Limb (tissue), 2 donors: ENCODE measurements around the gene CAVIN1.
"Not testable (repeated sequence)": the region's sequence is repeated elsewhere in the genome, so short reads cannot be mapped to it uniquely, and the experiment has no call there.

Experiments used
- DNase-seq, 2 donors: peaks; one replicate each; pipeline ENCODE4 v3.0.0-alpha.2; 2016; ENCODE audit errors: extremely low spot score in 2 of 2

Gene CAVIN1

DNA sequence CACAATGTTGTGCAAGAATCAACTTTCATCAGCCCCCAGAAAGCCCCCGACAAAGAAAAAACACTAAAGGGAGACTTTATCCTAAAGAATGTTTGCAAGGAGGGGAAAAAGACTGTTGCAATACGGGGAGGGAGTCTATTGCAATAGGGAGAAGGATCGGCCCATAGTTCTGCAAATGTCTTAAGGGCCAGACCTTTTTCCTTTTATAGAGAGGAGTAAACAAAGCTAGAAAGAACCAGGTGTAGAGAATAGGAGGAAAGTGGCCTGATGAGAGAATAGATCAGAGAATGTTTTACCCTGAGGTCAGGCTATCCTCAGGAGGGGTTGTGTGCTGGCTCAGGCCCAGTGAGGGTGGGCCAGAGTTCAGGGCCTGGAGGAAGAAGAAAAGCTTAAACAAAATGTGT lies 8.7 kb upstream of the CAVIN1 start:
- DNase-seq: no peak

DNA sequence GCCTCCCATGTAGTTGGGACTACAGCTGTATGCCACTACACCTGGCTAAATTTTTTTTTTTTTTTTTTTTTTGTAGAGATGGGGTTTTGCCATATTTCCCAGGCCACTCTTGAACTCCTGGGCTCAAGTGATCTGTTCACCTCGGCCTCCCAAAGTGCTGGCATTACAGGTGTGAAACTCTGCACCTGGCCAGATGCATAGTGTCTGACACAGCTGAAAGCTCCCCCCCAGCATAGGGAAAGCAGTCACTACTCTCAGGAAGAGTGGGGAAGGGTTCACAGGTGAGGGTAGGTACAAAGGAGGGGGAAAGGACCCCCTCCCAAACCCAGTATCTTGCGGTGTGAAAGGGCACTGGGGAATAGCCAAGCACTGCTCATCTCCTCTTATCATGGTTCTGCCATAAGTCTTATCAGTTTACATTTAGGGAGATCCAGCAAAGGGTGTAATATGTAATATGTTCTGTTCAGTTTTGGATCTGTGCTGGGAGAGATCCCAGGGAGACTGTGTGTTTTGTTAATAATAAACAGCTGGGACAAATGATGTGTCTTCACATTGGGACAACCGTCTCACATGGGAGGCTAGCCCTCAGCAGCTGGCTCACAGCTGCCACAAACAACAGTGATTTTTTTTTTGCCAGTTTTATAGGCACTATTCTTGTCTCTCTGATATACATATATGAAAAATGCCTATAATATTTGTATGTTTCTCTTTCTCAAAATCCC lies 6.8 kb upstream of the CAVIN1 start:
- peak in 1 of 2 donors; percentile 57 for DNase-seq

DNA sequence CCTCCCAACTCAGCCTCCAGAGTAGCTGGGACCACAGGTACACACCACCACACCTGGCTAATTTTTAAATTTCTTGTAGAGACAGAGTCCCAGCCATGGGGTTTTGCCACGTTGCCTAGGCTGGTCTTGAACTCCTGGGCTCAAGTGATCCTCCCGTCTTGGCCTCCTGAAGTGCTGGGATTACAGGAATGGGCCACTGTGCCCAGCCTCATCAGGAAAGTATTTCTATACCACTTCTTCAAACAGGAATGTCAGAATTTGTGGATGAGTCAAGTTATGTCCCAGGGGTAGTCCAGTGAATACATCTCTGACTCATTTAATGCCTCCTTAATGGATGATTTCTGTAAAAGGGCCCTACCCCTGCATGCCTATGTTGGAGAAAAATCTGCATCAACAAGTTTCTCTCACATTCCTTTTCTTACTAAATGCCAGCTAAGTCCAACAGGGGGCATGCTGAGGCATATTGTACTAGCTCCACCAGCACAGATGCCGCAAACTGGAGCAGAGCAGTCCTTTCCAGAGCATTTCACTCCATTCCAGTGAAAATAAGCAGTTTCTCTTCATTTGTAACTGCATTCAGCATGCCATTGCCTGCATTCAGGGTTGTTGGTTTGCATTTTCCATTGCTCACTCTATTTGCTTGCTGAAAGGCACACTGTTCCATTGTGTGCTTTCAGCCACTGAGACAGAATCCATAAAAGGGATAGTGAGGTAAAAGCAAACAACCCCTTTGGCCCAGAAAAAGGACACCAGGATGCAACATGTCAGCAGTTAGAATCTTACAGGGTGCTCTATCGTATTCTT lies 5.3 kb upstream of the CAVIN1 start:
- peak in 1 of 2 donors; percentile 67 for DNase-seq

DNA sequence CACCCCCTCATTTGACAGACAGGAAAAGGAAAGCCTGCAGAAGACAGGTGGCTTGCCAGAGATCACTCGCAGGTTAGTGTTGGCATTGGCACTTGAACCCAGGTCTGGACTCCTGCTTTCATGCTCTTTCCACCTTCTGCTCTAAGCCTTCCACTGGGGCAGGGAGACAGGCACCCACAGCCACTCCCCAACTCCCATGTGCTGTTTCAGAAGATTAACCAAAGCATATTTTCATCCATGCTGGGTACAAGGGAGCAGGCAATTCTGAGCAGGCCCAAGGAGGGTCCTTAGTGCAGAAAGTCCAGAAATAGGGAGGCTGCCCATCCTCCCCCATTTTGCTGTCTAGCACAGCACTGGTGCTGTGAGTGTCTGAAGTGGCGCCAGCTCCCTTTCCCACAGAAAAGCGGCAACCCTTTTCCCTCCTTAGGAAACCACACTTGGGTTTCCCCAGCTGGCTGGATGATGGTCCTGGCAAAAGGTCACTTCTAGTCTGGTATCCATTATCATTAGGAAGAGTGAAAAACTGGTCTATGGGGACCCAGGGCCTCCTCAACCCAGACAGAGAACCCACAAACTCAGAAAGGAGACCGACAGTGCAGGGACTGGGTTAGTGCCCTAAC lies 2.0 kb upstream of the CAVIN1 start:
- no peak for DNase-seq

DNA sequence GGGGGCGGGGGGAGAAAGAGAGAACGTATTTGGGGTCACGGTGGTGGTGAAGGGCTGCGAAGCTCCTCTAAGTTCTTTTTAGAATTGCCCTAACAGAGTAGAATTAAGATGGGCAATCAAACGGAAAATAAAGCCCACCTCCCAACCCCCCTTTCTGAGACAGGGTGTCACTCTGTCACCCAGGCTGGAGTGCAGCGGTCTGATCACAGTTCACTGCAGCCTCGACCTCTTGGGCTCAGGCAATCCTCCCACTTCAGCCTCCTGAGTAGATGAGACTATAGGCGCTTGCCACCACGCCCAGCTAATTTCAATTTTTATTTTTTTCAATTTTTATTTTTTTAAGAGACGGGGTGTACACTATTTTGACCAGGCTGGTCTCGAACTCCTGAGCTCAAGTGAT lies 710 bp upstream of the CAVIN1 start:
- DNase-seq: no peak

DNA sequence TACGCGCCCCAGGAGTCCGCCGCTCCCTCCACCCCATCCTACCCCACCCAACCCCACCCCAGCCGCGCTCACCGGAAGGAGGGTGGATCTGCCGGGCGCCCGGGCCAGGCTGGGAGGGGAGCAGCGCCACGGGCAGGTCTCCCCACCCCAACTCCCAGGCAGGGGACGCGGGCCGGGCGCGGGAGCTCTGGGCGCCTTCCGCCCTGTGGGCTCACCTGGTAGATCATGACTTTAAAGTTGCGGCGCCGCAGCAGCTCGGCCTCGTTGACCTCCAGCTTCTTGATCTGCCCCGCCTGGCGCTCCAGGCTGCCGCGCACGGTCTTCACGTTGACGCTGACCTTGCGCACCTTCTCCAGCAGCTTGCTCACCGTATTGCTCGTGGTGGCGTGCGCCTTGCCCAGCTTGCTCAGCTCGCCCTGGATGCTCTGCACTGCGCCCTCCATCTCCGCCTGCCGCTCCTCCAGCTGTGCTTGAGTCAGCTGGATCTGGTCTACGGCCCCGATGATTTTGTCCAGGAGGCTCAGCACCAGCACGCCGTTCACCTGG lies 571 bp downstream of the CAVIN1 start:
- DNase-seq: no peak

DNA sequence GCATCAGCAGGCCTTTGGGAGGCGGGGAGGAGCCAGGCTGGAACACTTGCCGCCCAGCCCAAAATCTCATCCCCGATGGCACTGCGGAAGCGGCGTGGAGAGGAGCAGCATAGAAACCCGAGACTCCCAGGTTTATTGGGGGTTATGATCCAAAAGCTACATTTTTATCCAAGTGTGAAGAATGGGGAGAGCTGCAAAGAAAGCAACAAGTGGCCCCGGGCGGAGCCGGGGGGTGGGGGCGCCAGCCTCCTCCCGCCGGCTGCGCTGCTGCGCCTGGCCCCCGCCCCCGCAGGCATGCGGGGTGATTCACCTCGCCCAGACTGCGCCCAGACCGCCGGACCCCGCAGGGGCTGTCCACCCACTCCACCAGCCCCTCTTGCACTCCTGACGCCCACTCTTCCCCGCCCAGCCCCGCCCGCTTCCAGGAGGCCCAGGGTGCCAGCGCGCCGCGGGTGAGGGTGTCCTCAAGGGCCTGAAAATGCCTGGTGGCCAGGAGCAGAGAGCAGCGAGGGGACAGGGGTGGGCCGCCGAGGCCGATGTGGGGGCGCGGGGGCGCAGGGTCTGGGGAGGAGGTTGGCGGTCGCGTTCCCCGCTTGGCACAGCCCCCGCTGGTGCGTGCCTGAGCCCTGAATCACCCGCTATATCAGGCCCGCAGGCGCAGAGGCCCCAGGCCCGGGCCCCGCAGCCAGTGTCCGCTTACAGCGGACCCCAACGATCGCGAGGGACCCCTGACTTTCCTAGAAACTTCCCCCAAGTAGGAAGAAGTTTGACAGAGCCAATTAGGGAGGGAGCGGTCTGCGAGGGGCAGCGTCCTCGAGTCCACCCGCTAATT lies 1.3 kb downstream of the CAVIN1 start:
- DNase-seq: peak in 1 of 2 donors; percentile 71

DNA sequence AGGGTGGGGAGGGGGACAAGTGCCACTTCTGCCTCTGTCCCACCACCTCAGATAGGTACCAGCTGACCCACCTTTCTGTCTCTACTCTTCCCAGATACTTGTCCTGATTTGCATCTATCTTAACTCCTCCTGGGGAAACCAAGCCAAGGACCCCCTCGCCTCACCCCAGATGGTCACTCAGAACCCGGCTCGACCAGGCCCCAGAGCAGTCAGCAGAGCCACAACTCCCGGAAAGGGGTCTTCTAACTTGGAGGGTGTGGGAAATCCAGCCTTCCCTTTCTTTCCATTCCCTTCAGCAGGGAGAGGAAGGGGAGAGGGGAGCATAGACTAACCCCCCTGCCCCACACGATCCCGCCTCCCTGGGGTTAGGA lies 1.9 kb downstream of the CAVIN1 start:
- DNase-seq: no peak

DNA sequence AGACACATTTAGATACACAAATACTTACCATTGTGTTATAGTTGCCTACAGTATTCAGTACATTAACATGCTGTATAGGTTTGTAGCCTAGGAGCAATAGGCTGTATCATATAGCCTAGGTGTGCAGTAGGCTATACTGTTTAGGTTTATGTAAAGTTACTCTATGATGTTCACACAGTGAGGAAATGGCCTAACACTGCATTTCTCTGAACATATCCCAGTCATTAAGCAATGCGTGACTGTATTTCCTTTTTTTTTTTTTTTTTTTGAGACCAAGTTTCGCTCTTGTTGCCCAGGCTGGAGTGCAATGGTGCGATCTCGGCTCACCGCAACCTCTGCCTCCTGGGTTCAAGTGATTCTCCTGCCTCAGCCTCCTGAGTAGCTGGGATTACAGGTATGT lies 5.1 kb downstream of the CAVIN1 start:
- DNase-seq: not testable (repeated sequence)

DNA sequence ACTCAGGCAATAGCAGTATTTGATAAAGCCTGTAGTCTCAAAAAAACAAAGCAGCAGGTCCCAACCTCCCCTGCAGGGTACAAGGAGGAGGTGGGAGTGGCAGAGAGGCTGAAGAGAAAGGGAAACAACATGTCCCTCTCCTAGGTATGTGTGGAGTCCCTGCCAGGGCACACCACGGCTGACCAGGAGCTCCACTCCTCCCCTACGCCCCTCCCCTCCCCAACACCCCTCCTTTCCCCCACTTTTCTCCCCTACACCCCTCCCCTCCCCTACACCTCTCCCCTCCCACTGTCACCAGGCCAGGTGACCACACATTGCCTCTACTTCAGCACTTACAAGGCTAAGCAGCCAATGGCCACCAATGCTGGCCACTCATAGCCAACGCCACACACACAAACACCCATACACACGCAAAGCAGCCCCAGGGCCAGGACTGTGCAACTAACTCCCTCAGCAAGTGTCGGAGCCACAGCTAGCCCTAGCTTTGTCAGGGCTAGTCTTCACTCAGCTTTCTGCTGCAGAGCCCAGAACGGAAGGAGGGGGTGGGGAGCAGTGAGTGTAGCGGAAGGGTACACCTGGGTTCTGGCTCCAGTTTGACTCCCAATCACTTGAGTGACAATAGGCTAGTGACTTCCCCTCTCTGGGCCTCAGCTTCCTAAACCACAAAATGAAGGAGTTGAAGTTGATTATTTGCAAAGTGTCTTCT lies 8.2 kb downstream of the CAVIN1 start:
- no peak for DNase-seq

DNA sequence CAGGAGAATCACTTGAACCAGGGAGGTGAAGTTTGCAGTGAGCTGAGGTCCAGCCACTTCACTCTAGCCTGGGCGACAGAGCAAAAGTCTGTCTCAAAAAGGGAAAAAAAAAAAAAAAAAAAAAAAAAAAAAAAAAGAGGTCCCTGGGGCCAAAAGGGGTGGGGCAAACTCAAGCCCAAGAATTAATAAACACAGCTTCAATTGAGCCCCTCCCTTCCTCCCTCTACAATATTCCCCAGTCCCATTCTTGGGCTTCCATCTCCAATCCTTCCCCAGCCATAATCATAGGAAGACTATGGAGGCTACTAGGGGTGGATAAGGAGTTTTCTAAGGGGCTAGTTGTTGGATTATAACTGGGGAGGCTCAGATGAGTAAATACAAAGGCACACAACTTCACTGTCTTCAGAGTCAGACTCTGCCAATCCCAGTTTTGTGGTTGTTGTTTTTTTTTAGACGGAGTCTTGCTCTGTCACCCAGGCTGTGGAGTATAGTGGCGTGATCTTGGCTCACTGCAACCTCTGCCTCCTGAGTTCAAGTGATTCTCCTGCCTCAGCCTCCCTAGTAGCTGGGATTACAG lies 9.5 kb downstream of the CAVIN1 start:
- DNase-seq: no peak

DNA sequence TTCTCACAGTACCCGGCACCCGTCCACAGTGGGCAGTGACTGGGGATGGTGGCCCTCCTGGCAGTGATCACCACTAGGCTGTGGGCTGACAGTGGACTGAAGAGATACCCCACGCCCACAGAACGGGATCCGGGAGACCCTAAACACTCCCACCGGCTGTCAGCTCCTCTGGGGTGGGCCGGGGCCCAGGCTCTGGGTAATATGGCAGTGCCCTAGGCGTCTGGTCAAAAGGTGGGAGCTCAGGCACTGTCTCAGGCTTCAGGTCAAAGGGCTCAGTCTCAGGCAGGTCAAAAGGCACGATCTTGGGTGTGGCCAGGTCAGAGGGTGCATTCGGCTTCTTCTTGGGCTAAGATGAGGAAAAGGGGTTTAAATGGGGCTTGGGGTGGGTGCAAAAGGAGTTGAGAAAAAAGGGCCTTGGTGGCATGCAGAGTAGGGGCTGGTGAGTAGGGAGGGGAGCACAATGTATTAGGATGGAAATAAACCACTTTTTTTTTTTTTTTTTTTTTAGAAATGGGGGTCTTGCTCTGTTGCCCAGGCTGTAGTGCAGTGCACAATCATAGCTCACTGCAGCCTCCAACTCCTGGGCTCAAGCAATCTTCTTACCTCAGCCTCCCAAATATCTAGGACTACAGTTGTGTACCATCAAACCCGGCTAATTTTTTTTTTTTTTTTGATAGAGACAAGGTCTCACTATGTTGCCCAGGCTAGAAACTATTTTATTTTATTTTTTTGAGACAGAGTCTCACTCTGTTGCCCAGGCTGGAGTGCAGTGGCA lies 11.0 kb downstream of the CAVIN1 start:
- no peak for DNase-seq

DNA sequence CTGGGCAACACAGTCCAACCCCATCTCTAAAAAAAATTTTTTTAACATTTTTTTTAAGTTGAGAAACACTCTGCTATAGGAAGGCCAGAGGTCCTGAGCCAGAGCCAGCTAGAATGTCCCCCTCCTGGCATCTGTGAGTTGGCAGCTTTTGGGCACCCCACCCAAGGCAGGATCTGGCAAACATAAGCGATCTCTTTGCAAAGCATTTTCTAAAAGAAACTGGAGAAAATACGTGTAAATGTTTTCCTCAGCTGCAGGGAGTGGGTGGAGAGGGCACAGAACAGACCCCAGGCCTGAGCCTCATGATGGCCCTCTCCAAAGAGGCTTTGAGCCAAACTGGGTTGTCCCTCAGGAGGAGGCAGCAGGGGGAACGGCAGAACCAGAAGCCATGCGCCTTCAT lies 11.7 kb downstream of the CAVIN1 start:
- no peak for DNase-seq

DNA sequence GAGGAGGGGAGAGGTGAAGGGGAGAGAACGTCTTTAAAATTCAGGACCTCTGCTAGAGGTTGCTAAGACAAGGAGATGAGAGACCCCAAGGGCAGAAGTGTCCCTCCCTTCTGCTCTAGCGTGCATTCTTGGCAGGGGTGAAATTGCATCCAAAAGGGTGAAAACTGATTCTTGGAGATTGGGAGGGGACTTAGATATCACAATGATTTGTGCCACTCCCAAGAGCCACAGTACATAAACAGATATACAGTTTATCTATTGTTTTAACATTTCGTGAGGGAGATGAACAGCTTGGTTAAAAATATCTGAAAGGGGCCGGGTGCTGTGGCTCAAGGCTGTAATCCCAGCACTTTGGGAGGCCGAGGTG lies 12.8 kb downstream of the CAVIN1 start:
- DNase-seq: no peak

DNA sequence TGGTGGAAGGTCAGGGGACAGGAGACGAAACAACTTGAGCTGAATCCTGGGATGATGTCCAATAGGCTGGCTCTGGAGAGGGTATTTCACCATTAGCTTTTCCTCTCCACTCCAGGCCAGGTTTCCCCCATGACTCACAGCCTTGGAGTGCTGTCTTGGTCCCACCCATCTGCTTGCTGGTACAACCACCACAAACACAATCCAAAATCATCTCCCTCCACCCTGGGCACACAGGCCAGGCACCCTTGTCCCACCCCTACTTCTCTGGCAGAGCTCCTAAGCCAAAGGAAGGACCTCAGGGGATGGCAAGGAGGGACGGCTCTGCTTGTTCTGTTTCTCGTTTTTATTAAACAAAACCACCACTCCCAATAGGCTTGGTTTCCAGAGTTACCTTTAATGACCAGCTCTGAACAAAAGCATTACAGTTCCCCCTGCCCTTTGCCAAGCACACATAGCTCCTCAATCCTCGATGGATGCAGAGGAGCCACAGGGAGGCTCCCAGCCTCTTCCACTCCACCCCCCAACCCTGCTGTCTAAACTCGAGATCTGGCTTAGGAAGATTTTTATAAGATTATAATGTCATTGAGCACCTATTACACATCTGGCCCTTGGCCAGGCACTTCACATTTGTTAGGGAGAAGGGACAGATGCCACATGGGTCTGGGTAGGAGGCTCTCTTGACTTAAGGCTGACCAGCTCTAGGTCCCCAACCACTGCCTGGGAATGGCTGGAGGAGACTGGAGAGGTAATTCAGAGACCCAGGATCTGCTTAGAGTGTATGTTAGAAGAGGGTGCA lies 13.3 kb downstream of the CAVIN1 start:
- DNase-seq: no peak

DNA sequence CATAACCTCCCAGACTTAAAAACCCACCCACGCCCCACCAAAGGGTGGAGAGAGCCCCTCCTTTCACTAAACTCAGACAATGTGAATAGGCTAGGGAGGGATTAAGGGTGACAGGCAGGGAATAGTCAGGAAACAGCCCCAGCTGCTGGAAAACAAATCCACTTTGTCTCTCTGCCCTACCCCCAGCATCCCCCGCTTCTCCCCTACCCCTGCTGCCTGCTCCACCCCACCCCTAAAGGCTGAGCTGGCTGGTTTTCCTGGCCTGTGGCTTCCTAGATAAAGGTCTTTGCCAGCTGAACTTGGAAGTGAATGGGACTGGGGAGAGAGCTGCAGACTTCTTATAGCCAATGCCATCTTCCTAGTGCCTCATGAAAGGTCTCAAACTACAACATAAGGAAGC lies 15.0 kb downstream of the CAVIN1 start:
- no peak for DNase-seq

DNA sequence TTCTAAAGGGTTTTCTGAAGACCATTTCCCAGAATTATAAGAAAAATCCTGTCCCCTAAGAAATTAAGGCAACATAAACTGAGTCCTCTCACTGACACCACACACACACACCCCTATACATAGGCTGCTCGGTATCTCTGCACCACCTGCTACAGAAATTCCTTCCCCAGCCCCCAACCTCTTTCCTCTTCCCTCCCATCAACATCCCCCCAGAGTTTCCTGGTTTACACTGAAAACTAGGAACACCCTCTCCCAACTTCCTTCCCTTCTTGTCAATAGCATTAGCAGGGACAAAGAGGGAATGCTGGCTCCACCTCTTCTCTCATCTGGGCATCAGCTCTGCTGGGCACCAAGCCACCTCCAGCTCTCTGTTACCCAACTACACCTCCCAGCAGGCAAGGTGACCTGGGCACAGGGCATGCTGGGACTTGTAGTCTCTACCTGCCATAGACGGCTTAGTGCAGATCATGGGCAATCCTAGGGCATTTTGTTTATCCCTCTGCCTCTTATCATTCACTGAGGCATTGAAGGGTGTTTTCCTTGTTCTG lies 15.7 kb downstream of the CAVIN1 start:
- peak in 1 of 2 donors; percentile 67 for DNase-seq

DNA sequence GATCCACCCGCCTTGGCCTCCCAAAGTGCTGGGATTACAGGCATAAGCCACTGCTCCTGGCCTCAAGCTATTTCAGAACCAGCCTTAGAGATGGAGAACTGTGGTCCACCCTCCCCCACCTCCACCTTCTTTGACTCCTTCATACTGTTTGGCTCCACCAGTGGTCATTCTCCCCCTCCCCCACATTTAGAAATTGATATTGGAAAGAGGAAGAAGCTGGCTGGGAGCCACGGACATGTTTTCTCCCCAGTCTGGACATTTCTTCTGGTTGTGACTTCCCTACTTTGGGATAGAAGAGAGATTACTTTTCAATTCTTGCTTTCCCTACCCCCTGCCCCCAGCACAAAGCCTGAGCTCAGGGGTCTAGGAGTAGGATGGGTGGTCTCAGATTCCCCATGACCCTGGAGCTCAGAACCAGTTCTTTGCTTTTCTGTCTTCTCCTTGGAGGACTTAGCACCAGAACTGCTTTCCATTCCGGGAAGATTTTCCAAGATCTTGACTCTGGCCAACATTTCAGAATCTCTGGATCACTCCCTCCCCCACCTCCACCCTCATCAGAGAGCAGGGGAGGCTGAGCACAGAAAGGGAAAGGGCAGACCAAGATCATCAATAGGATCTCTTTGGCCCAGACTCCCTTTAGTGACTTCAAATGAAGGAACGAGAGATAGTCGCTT lies 16.3 kb downstream of the CAVIN1 start:
- DNase-seq: no peak
